Measurements from ENCODE around the gene ERV3-1.
"Not testable (repeated sequence)": the region's sequence is repeated elsewhere in the genome, so short reads cannot be mapped to it uniquely, and the experiment has no call there.

ERV3-1 gene

DNA sequence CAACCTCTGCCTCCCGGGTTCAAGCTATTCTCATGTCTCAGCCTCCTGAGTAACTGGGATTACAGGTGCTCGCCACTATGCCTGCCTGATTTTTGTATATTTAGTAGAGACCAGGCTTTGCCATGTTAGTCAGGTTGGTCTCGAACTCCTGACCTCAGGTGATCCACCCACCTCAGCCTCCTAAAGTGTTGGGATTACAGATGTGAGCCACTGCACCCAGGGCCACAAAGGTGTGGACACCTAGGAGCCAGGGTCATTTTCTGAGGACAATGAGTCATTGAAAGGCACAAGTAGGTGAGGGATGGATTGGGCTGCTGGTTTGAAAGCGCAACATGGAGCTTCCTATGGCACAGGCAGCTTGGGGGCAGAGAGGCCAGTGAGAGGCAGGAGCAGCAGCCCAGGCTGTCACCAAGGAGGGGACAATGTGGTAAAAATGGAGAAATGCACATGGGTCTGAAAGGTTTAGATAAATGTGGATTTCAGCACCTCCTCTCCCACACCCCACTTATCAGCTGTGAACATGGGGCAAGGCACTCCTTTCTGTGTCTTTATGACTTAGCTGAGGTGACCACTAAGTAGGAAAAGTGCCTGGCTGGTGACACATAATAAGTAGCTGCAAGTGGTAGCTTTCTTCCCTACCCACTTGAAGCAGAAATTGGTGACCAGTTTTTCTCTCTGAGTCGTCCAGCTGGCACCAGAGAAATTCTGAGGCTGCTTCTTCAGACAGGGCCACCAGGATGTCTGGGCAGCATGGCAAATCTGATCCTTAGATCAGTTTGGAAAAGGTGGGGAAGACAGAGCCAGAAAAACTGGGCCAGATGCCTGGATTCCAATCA is 61.6 kb downstream of the ERV3-1 start:
- DNase-seq (ENCODE audit: low spot score): not testable (repeated sequence)

Measured in COLO829 (cell line).